H4 (cell line): ENCODE data around the gene TOM1. TPM values are rescaled to one million over a fixed set of nuclear protein-coding genes. Genes with fewer than 3 reads are reported as not detected.

ENCODE experiments used
- DNase-seq: peaks from one replicate; pipeline ENCODE4 v3.0.0-alpha.2; 2015; ENCODE audit warnings: low spot score
- total RNA-seq: library from RNA; depleted of rRNA; stranded (reverse); fragments of >200 nt; shearing (Covaris generic); gene quantifications from 2 replicates; pipeline ENCODE4 v1.2.3, GENCODE V29; 2014

The TOM1 gene
- total RNA-seq, 1 experiment from 2014 or later, result 29.8 TPM

- DNase-seq, result no peak
Observed at GRCh38 chr22:35369996-35370395, 70.3 kb downstream of the TOM1 start.

GRCh38 chr22:35373781-35374180 is 74.1 kb downstream of the TOM1 start:
- DNase-seq, result no peak

GRCh38 chr22:35375031-35375430 is 75.3 kb downstream of the TOM1 start:
- DNase-seq, result no peak

- no peak for DNase-seq
Observed at GRCh38 chr22:35375526-35375925, 75.8 kb downstream of the TOM1 start.

GRCh38 chr22:35376728-35377472 is 77.2 kb downstream of the TOM1 start:
- peak; percentile 95 for DNase-seq

- DNase-seq, result no peak
Observed at GRCh38 chr22:35377735-35378134, 78.0 kb downstream of the TOM1 start.

GRCh38 chr22:35378621-35379020 is 78.9 kb downstream of the TOM1 start:
- DNase-seq, result no peak

GRCh38 chr22:35379146-35379993 is 79.7 kb downstream of the TOM1 start:
- DNase-seq, result no peak

GRCh38 chr22:35380013-35380412 is 80.3 kb downstream of the TOM1 start:
- no peak for DNase-seq

GRCh38 chr22:35380537-35381423 is 81.1 kb downstream of the TOM1 start, which contains the start of gene HMOX1:
TSS of gene HMOX1 (plus strand) at chr22:35381096. CDS start at chr22:35381174, 78 bp downstream.
- peak; percentile 67 for DNase-seq

GRCh38 chr22:35381424-35382009 is 81.8 kb downstream of the TOM1 start:
- no peak for DNase-seq

- DNase-seq, result no peak
Observed at GRCh38 chr22:35383679-35384071, 84.0 kb downstream of the TOM1 start.

- DNase-seq, result no peak
Observed at GRCh38 chr22:35384527-35384926, 84.8 kb downstream of the TOM1 start.

- no peak for DNase-seq
Observed at GRCh38 chr22:35384975-35385588, 85.4 kb downstream of the TOM1 start.

GRCh38 chr22:35386670-35387288 is 87.1 kb downstream of the TOM1 start:
- DNase-seq, result no peak

- no peak for DNase-seq
Observed at GRCh38 chr22:35390933-35391332, 91.2 kb downstream of the TOM1 start.

GRCh38 chr22:35392357-35392756 is 92.7 kb downstream of the TOM1 start:
- DNase-seq, result no peak

GRCh38 chr22:35393116-35394010 is 93.7 kb downstream of the TOM1 start:
- no peak for DNase-seq

GRCh38 chr22:35394011-35394312 is 94.3 kb downstream of the TOM1 start:
- DNase-seq, result no peak
